Measurements from ENCODE around the gene LRPAP1.

LRPAP1 gene

GRCh38 chr4:3498901-3499510, 33.2 kb downstream of the LRPAP1 start:
- DNase-seq: no peak

GRCh38 chr4:3498407-3498806, 33.8 kb downstream of the LRPAP1 start:
- no peak for DNase-seq

- DNase-seq: no peak
Measured at GRCh38 chr4:3497523-3498389, 34.5 kb downstream of the LRPAP1 start.

- no peak for DNase-seq
Measured at GRCh38 chr4:3497095-3497494, 35.1 kb downstream of the LRPAP1 start.

- DNase-seq: no peak
Measured at GRCh38 chr4:3496021-3496420, 36.2 kb downstream of the LRPAP1 start.

- DNase-seq: no peak
Measured at GRCh38 chr4:3495204-3495975, 36.8 kb downstream of the LRPAP1 start.

GRCh38 chr4:3494462-3494871, 37.8 kb downstream of the LRPAP1 start:
- no peak for DNase-seq

- DNase-seq: no peak
Measured at GRCh38 chr4:3493720-3494461, 38.3 kb downstream of the LRPAP1 start.

- no peak for DNase-seq
Measured at GRCh38 chr4:3492741-3493719, 39.2 kb downstream of the LRPAP1 start.

- DNase-seq: no peak
Measured at GRCh38 chr4:3491681-3492405, 40.4 kb downstream of the LRPAP1 start.

GRCh38 chr4:3489451-3489962, 42.7 kb downstream of the LRPAP1 start:
- DNase-seq: no peak

- DNase-seq: no peak
Measured at GRCh38 chr4:3488820-3489219, 43.4 kb downstream of the LRPAP1 start.

GRCh38 chr4:3487861-3488260, 44.4 kb downstream of the LRPAP1 start:
- no peak for DNase-seq

- DNase-seq: no peak
Measured at GRCh38 chr4:3486541-3487540, 45.4 kb downstream of the LRPAP1 start.

- no peak for DNase-seq
Measured at GRCh38 chr4:3485886-3486540, 46.2 kb downstream of the LRPAP1 start.

- DNase-seq: no peak
Measured at GRCh38 chr4:3485011-3485791, 47.0 kb downstream of the LRPAP1 start.

GRCh38 chr4:3484057-3484973, 47.9 kb downstream of the LRPAP1 start:
- no peak for DNase-seq

Data from activated effector memory CD4-positive, alpha-beta T cell treated with anti-CD3 and anti-CD28 coated beads, Interleukin-2, amount 50 U/mL, for 16 hours (primary cell).